Right lobe of liver (tissue), 6 donors: ENCODE measurements around the gene COMT. TPM values are rescaled to one million over a fixed set of nuclear protein-coding genes. Genes with fewer than 3 reads are reported as not detected.

Experiments
- ATAC-seq, 4 donors: fragments of 200-7000 bp; cut with Tn5 transposase; one replicate each; pipeline ENCODE4 v1.9.1; 2020; ENCODE audit warnings: mild to moderate bottlenecking in 4 of 4, moderate library complexity in 4 of 4
- DNase-seq, 3 donors: peaks; one replicate each; pipeline ENCODE4 v3.0.0-alpha.2; 2020
- H3K27ac ChIP-seq, 3 donors: fragments of 200-600 bp; one replicate each; pipeline ENCODE4 v1.8.0; 2022
- H3K27me3 ChIP-seq, 2 donors: fragments of 200-600 bp; one replicate each; pipeline ENCODE4 v1.8.0; 2022
- H3K36me3 ChIP-seq, 4 donors: fragments of 200-600 bp; sonication (generic) in 1 of 4; one replicate each; pipeline versions ENCODE4 v1.5.1 to v1.8.0; 2017 to 2022; ENCODE audit warnings: control low read depth in 1 of 4
- H3K4me1 ChIP-seq, 4 donors: fragments of 200-600 bp; sonication (generic) in 1 of 4; one replicate each; pipeline versions ENCODE4 v1.5.1 to v1.8.0; 2017 to 2022; ENCODE audit warnings: control low read depth in 1 of 4
- H3K4me3 ChIP-seq, 3 donors: fragments of 200-600 bp; one replicate each; pipeline ENCODE4 v1.8.0; 2022
- H3K9me3 ChIP-seq, 4 donors: fragments of 200-600 bp; sonication (generic) in 1 of 4; one replicate each; pipeline versions ENCODE4 v1.5.1 to v1.8.0; 2017 to 2022; ENCODE audit warnings: control low read depth in 1 of 4
- CTCF ChIP-seq, 4 donors: fragments of 200-600 bp in 3 of 4; fragments of 450-650 bp in 1 of 4; IDR thresholded peaks; one replicate each; pipeline versions ENCODE4 v1.5.1 to v1.8.0; 2016 to 2022; ENCODE audit warnings: antibody characterized with exemption in 4 of 4, mild to moderate bottlenecking in 2 of 4
- POLR2A ChIP-seq: fragments of 450-650 bp; IDR thresholded peaks from one replicate; pipeline ENCODE4 v1.6.1; 2017; ENCODE audit warnings: antibody characterized with exemption, mild to moderate bottlenecking
- WGBS: methylation state at CpG from one replicate; pipeline ENCODE4 v1.1.6; 2018; ENCODE audit warnings: low coverage, low lambda C conversion rate; ENCODE audit not compliant: insufficient coverage; ENCODE audit errors: missing lambda C conversion rate; 5-methylcytosine and 5-hydroxymethylcytosine counted together
- intact Hi-C, 2 donors: fragments of 100-400 bp; cut with DNase I; formaldehyde crosslinking; loops; one replicate each; pipeline versions ENCODE4 v1.11.2 to v1.14.1; 2022
- total RNA-seq, 6 experiments: library from RNA; depleted of rRNA in 2 of 6; stranded (reverse); fragments of >200 nt in 2 of 6; fragmentation: NEBNext Ultra II Directional in 3 of 6; extraction: Animal tissue kit (Norgen Biotek cat#: 25700) in 3 of 6; gene quantifications; one replicate each; pipeline versions ENCODE4 v1.1.0 to v1.2.4, GENCODE V29; 2016 to 2023
- donor health status: DM: no; HTN: yes; CAD: no.
- donor health status: DM: no; HTN: no; CAD: no.
- donor health status: DM: no; HTN: no; CAD: no.
- donor health status: DM: no; HTN: yes; CAD: no.
- donor health status: DM: no; HTN: yes; CAD: no.

COMT gene
- total RNA-seq, 6 experiments from 2014 or later: 144 to 270 (median 200) TPM

GRCh38 chr22:19898831-19899567, 42.6 kb upstream of the COMT start:
- Histone ChIP-seq H3K9me3 (no peaks in the 10 kb centered on the region), H3K4me1 (no peaks in the 10 kb centered on the region), H3K36me3 (peaks cover 0 to 27% (median 4%) of the 10 kb centered on the region in 4 donors), H3K4me3 (no peak overlapping the region), H3K27ac (no peak overlapping the region), H3K27me3 (no peaks in the 10 kb centered on the region)
- intact Hi-C loops: loop anchor here in 1 of 2 donors (5.0 to 10.0 kb wide), 2 partner anchors 114 to 147 kb away; no protein-coding TSS in a partner anchor
- ATAC-seq: no peak
- DNase-seq: no peak
- WGBS: 17% methylated on average over 1 of the region's 16 CpGs
- TF ChIP-seq CTCF (IDR thresholded peaks at IDR 0.05) (no peak), POLR2A (no peak)

- intact Hi-C loops: no loop called here
- ATAC-seq (peak; percentile 81 to 86 (median 83)), DNase-seq (peak in 1 of 3 donors; percentile 63)
- WGBS: 73% methylated on average over 4 of the region's 13 CpGs
- no peak overlapping the region for H3K4me3 ChIP-seq
- TF ChIP-seq POLR2A (no peak), CTCF (IDR thresholded peaks at IDR 0.05) (no peak)
- H3K27me3 ChIP-seq: no peaks in the 10 kb centered on the region
- no peaks in the 10 kb centered on the region for H3K9me3 ChIP-seq
- peaks cover 0 to 12% (median 4%) of the 10 kb centered on the region in 4 donors for H3K36me3 ChIP-seq
- no peaks in the 10 kb centered on the region for H3K4me1 ChIP-seq
- H3K27ac ChIP-seq: no peak overlapping the region
Observed at GRCh38 chr22:19900707-19901436, 40.7 kb upstream of the COMT start.

DNA sequence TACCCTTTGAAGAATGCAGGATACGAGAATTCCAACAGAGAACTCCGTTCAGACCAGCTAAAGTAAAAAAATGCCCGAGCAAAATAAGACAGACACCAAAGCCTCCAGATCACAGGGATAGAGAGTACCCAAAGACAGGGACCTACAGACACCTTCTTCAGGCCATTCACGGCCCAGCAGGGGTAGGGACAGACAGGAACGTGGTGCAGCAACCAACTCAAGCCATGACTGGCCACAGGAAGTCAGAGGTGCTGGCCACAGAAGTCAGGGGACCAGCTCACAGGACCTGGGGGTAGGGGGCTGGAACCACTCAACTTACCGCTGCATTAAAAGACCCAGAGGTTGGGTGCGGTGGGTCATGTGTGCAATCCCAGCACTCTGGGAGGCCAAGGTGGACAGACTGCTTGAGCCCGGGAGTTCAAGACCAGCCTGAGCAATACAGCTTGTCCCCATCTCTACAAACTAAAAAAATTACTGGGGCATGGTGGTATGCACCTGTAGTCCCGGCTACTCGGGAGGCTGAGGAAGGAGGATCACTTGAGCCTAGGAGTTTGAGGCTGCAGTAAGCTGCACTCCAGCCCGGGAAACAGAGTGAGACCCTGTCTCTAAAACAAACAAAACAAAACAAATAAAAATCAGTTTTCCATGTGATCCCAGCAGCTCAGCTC, 39.9 kb upstream of the COMT start:
- TF ChIP-seq CTCF (IDR thresholded peaks at IDR 0.05) (no peak), POLR2A (no peak)
- 90% methylated on average over 8 of the region's 11 CpGs for WGBS
- Histone ChIP-seq H3K27me3 (no peaks in the 10 kb centered on the region), H3K4me3 (no peak overlapping the region), H3K36me3 (peaks cover 0 to 12% (median 4%) of the 10 kb centered on the region in 4 donors), H3K9me3 (no peaks in the 10 kb centered on the region), H3K27ac (no peak overlapping the region), H3K4me1 (no peaks in the 10 kb centered on the region)
- ATAC-seq: no peak
- intact Hi-C loops: no loop called here
- no peak for DNase-seq

DNA sequence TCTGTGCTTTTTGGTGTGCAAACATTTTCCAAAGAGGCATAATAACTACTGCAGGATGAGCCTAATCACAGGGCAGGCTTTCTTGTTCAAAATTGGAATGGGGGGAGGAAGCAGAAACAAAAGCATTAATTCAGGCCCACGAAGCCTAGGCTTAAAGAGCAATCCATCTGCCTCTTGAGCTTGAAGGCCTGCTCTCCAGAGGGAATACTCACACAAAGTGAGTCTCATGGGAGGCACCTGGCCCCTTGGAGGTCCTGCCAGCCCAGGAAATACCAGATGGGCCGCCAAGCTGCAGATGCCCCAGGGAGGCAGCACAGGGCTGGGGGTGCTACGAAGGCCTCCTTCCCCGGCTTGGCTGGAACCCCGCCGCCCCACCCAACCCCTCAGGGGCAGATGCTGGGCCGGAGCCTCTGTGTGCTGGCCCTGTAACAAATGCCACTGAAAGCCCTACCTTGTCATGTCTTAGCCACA, 39.3 kb upstream of the COMT start:
- intact Hi-C loops: no loop called here
- no peak for ATAC-seq
- Histone ChIP-seq H3K27me3 (no peaks in the 10 kb centered on the region), H3K36me3 (peaks cover 0 to 11% (median 4%) of the 10 kb centered on the region in 4 donors), H3K4me1 (no peaks in the 10 kb centered on the region), H3K27ac (no peak overlapping the region), H3K4me3 (no peak overlapping the region), H3K9me3 (no peaks in the 10 kb centered on the region)
- no peak for DNase-seq
- 65% methylated on average over 2 of the region's 7 CpGs for WGBS
- TF ChIP-seq POLR2A (no peak), CTCF (IDR thresholded peaks at IDR 0.05) (no peak)
